ENCODE data around the gene SASS6. TPM values are rescaled to one million over a fixed set of nuclear protein-coding genes. Genes with fewer than 3 reads are reported as not detected.

Gene SASS6
- polyA plus RNA-seq, 1 donor (not counting 4 experiments of a cell fraction or from before 2014, with no cell fraction given): 2.5 TPM

DNA sequence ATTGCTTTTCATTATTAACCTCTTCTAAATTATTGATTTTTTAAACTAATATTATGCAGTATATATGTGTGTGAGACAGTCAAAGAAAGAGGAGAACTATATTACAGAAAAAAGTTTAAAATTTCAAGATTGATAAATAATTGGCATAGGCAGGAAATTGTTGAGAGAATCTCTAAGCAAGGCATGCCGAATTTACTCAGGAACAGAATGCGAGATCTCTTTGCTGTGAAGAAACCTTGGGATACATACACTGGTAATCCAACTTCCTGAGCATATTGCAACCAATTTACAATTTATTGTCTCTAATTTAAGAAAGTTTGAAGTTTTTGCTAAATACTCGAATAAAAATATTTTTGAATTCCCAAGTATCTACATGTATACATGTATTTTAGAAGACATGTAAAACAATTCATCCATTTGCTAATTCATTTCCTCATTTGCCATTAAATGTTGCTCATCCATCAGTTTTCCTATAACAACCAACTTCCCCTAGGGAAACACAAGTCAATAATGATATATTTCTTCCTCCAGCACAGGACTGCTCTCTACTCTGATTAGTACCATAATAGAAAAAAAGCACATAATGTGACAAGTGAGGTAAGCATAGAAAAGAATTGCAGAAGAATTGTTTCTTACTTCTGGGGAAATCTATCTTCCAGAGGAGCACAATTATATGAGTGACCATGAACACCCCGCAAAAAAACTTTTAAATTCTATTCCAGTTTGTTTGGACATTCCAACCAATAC, 44.7 kb upstream of the SASS6 start:
- no peaks in the 10 kb centered on the region for H3K9me1 ChIP-seq (ENCODE audit: control insufficient read depth, extremely low read depth, insufficient read depth, low read length)
- no peaks in the 10 kb centered on the region for H3K9me3 ChIP-seq (ENCODE audit: control insufficient read depth, low read depth, low read length)
- H3K4me2 ChIP-seq (ENCODE audit: control insufficient read depth, extremely low read depth, insufficient read depth, low read depth, low read length): no peak overlapping the region
- no peaks in the 10 kb centered on the region for H3K79me2 ChIP-seq (ENCODE audit: control insufficient read depth, insufficient read depth, low read length)
- no peaks in the 10 kb centered on the region for H3K27me3 ChIP-seq (ENCODE audit: control insufficient read depth, extremely low read depth, insufficient read depth, low read length)
- no peak for DNase-seq (ENCODE audit: low read depth, low spot score)
- FAIRE-seq: no peak
- no peak overlapping the region for H3K9ac ChIP-seq (ENCODE audit: control insufficient read depth, extremely low read depth, insufficient read depth, low read length)
- H2AFZ ChIP-seq (ENCODE audit: control insufficient read depth, low read length): no peak overlapping the region
- no peaks in the 10 kb centered on the region for H4K20me1 ChIP-seq (ENCODE audit: control insufficient read depth, extremely low read depth, insufficient read depth, low read length)
- H3K4me3 ChIP-seq (ENCODE audit: control insufficient read depth in 2 of 3, extremely low read depth in 1 of 3, insufficient read depth in 2 of 3, low read depth in 1 of 3, low read length in 3 of 3): no peak overlapping the region
- no peak overlapping the region for H3K27ac ChIP-seq (ENCODE audit: control insufficient read depth, insufficient read depth, low read length)
- H3K4me1 ChIP-seq (ENCODE audit: control insufficient read depth, extremely low read depth, insufficient read depth, low read length): no peaks in the 10 kb centered on the region
- TF ChIP-seq, protein P1, sequence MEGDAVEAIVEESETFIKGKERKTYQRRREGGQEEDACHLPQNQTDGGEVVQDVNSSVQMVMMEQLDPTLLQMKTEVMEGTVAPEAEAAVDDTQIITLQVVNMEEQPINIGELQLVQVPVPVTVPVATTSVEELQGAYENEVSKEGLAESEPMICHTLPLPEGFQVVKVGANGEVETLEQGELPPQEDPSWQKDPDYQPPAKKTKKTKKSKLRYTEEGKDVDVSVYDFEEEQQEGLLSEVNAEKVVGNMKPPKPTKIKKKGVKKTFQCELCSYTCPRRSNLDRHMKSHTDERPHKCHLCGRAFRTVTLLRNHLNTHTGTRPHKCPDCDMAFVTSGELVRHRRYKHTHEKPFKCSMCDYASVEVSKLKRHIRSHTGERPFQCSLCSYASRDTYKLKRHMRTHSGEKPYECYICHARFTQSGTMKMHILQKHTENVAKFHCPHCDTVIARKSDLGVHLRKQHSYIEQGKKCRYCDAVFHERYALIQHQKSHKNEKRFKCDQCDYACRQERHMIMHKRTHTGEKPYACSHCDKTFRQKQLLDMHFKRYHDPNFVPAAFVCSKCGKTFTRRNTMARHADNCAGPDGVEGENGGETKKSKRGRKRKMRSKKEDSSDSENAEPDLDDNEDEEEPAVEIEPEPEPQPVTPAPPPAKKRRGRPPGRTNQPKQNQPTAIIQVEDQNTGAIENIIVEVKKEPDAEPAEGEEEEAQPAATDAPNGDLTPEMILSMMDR (optimal IDR thresholded peaks at IDR 0.05 in 1 of 3, IDR thresholded peaks at IDR 0.05 in 1 of 3, conservative IDR thresholded peaks at IDR 0.05 in 1 of 3; ENCODE audit: extremely low read depth in 1 of 3, insufficient read depth in 2 of 3, low read length in 3 of 3): no peak
- TF ChIP-seq EZH2 (IDR thresholded peaks at IDR 0.05; ENCODE audit: low read length): no peak
- no peaks in the 10 kb centered on the region for H3K36me3 ChIP-seq (ENCODE audit: control insufficient read depth in 2 of 2, extremely low read depth in 1 of 2, insufficient read depth in 2 of 2, low read length in 2 of 2)
- dilution Hi-C loops (cut with MboI; ENCODE audit: extremely low pct_ligation_motif_present, low sequenced_read_pairs): no loop called here

DNA sequence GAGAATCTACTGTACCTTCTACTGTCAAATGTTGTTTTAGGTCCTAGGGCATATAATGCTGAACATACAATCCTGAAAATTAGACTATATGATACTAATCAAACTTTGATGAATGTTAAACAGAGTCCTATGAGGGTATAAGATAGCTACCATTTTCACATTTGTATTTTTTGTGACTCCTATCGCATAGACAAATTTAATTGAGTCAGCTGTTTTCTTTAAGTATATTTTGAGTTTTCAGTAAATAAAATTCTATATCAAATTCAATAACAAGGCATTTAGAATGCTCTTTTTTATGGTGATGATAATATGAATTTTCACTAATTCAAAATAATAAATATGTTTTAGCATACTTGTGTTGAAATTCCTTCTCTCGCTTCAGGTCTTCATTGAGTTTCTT, 35.3 kb upstream of the SASS6 start:
- no peaks in the 10 kb centered on the region for H3K4me1 ChIP-seq (ENCODE audit: control insufficient read depth, extremely low read depth, insufficient read depth, low read length)
- no peak overlapping the region for H3K27ac ChIP-seq (ENCODE audit: control insufficient read depth, insufficient read depth, low read length)
- no peaks in the 10 kb centered on the region for H3K9me3 ChIP-seq (ENCODE audit: control insufficient read depth, low read depth, low read length)
- H3K4me2 ChIP-seq (ENCODE audit: control insufficient read depth, extremely low read depth, insufficient read depth, low read depth, low read length): no peak overlapping the region
- FAIRE-seq (no peak), DNase-seq (ENCODE audit: low read depth, low spot score) (no peak)
- H3K36me3 ChIP-seq (ENCODE audit: control insufficient read depth in 2 of 2, extremely low read depth in 1 of 2, insufficient read depth in 2 of 2, low read length in 2 of 2): no peaks in the 10 kb centered on the region
- H3K27me3 ChIP-seq (ENCODE audit: control insufficient read depth, extremely low read depth, insufficient read depth, low read length): no peaks in the 10 kb centered on the region
- H2AFZ ChIP-seq (ENCODE audit: control insufficient read depth, low read length): no peak overlapping the region
- no peaks in the 10 kb centered on the region for H4K20me1 ChIP-seq (ENCODE audit: control insufficient read depth, extremely low read depth, insufficient read depth, low read length)
- H3K9ac ChIP-seq (ENCODE audit: control insufficient read depth, extremely low read depth, insufficient read depth, low read length): no peak overlapping the region
- H3K9me1 ChIP-seq (ENCODE audit: control insufficient read depth, extremely low read depth, insufficient read depth, low read length): no peaks in the 10 kb centered on the region
- no peak for TF ChIP-seq EZH2 (IDR thresholded peaks at IDR 0.05; ENCODE audit: low read length)
- TF ChIP-seq, protein P1 (optimal IDR thresholded peaks at IDR 0.05 in 1 of 3, IDR thresholded peaks at IDR 0.05 in 1 of 3, conservative IDR thresholded peaks at IDR 0.05 in 1 of 3; ENCODE audit: extremely low read depth in 1 of 3, insufficient read depth in 2 of 3, low read length in 3 of 3): no peak
- no peaks in the 10 kb centered on the region for H3K79me2 ChIP-seq (ENCODE audit: control insufficient read depth, insufficient read depth, low read length)
- no peak overlapping the region for H3K4me3 ChIP-seq (ENCODE audit: control insufficient read depth in 2 of 3, extremely low read depth in 1 of 3, insufficient read depth in 2 of 3, low read depth in 1 of 3, low read length in 3 of 3)
- dilution Hi-C loops (cut with MboI; ENCODE audit: extremely low pct_ligation_motif_present, low sequenced_read_pairs): no loop called here

Data from keratinocyte (primary cell).